Lower leg skin (tissue), 4 donors: ENCODE measurements around the gene SIK3. TPM values are rescaled to one million over a fixed set of nuclear protein-coding genes. Genes with fewer than 3 reads are reported as not detected.

Experiments
- DNase-seq, 2 donors: peaks; one replicate each; pipeline ENCODE4 v3.0.0-alpha.2; 2019; ENCODE audit warnings: low spot score in 2 of 2
- H3K4me3 ChIP-seq: fragments of 200-600 bp; sonication (generic); 2 replicates; pipeline ENCODE4 v1.5.1; 2017; ENCODE audit warnings: mild to moderate bottlenecking, low read depth; ENCODE audit not compliant: poor library complexity, severe bottlenecking
- CTCF ChIP-seq, 3 donors: fragments of 450-650 bp; IDR thresholded peaks; one replicate each; pipeline ENCODE4 v1.5.1; 2016; ENCODE audit warnings: antibody characterized with exemption in 3 of 3, mild to moderate bottlenecking in 3 of 3, moderate library complexity in 2 of 3
- POLR2A ChIP-seq, 2 donors: fragments of 450-650 bp; IDR thresholded peaks; one replicate each; pipeline ENCODE4 v1.6.1; 2016 to 2017; ENCODE audit warnings: antibody characterized with exemption in 2 of 2, mild to moderate bottlenecking in 1 of 2, moderate library complexity in 1 of 2
- WGBS, 2 donors: methylation state at CpG; one replicate each; pipeline ENCODE4 v1.1.5; 2018; 5-methylcytosine and 5-hydroxymethylcytosine counted together
- intact Hi-C: fragments of 100-400 bp; cut with DNase I; formaldehyde crosslinking; loops from one replicate; pipeline ENCODE4 v1.15.0; 2023; ENCODE audit warnings: low total_unique reads
- total RNA-seq, 4 donors: library from RNA; depleted of rRNA; stranded (reverse); fragments of >200 nt; gene quantifications; one replicate each; pipeline ENCODE4 v1.1.0, GENCODE V29; 2016

The SIK3 gene
- total RNA-seq, 4 donors from 2014 or later = 26.7 to 37.5 (median 30.1) TPM

- WGBS, 2 donors = 88 to 92% methylated on average over 3 of the region's 3 CpGs
Observed at GRCh38 chr11:116862951-116863350, 235.3 kb downstream of the SIK3 start.

GRCh38 chr11:116862185-116862584 is 236.0 kb downstream of the SIK3 start:
- H3K4me3 ChIP-seq = no peak overlapping the region
- no peak for DNase-seq
- 81 to 85% methylated on average over 3 of the region's 3 CpGs for WGBS, 2 donors
- intact Hi-C loops = no loop called here
- TF ChIP-seq POLR2A (IDR thresholded peaks at IDR 0.05) (no peak), CTCF (IDR thresholded peaks at IDR 0.05) (no peak)

More at GRCh38 chr11:116862951-116863350, 235.3 kb downstream of the SIK3 start:
- intact Hi-C loops = no loop called here
- TF ChIP-seq POLR2A (IDR thresholded peaks at IDR 0.05) = no peak
- TF ChIP-seq CTCF (IDR thresholded peaks at IDR 0.05) = no peak
- DNase-seq = no peak
- H3K4me3 ChIP-seq = no peak overlapping the region

GRCh38 chr11:116861539-116861938 is 236.7 kb downstream of the SIK3 start:
- intact Hi-C loops = no loop called here
- TF ChIP-seq POLR2A (IDR thresholded peaks at IDR 0.05) = no peak
- no peak for TF ChIP-seq CTCF (IDR thresholded peaks at IDR 0.05)
- no peak for DNase-seq
- WGBS, 2 donors = 27 to 92% methylated on average over 1 of the region's 1 CpG
- no peak overlapping the region for H3K4me3 ChIP-seq

- no peak overlapping the region for H3K4me3 ChIP-seq
- intact Hi-C loops = no loop called here
- DNase-seq = no peak
- TF ChIP-seq CTCF (IDR thresholded peaks at IDR 0.05) = no peak
- no peak for TF ChIP-seq POLR2A (IDR thresholded peaks at IDR 0.05)
- 90% methylated on average over 6 of the region's 6 CpGs for WGBS, 2 donors
Observed at GRCh38 chr11:116860303-116860702, 237.9 kb downstream of the SIK3 start.

GRCh38 chr11:116859175-116859574 is 239.1 kb downstream of the SIK3 start:
- WGBS, 2 donors = 89 to 91% methylated on average over 7 to 8 of the region's 8 CpGs
- no peak overlapping the region for H3K4me3 ChIP-seq
- TF ChIP-seq POLR2A (IDR thresholded peaks at IDR 0.05) = no peak
- TF ChIP-seq CTCF (IDR thresholded peaks at IDR 0.05) = no peak
- DNase-seq = no peak
- intact Hi-C loops = no loop called here

GRCh38 chr11:116857936-116858335 is 240.3 kb downstream of the SIK3 start:
- intact Hi-C loops = no loop called here
- no peak for DNase-seq
- WGBS, 2 donors = 85 to 86% methylated on average over 4 to 7 of the region's 7 CpGs
- H3K4me3 ChIP-seq = no peak overlapping the region
- TF ChIP-seq POLR2A (IDR thresholded peaks at IDR 0.05) (no peak), CTCF (IDR thresholded peaks at IDR 0.05) (no peak)
